Neuronal stem cell (in vitro differentiated cells): ENCODE results near the gene GLTP.

Experiments
- DNase-seq: peaks from one replicate; pipeline ENCODE4 v3.0.0-alpha.2; 2013; ENCODE audit warnings: low spot score
- H2AFZ ChIP-seq: one replicate; pipeline ENCODE4 v1.6.1; 2013; ENCODE audit warnings: mild to moderate bottlenecking, low read length, inconsistent platforms
- H2AK5ac ChIP-seq: 2 replicates; pipeline ENCODE4 v1.6.1; 2013; ENCODE audit warnings: low read depth, mild to moderate bottlenecking, inconsistent platforms, low read length, moderate library complexity, mixed read lengths
- H2BK120ac ChIP-seq: 2 replicates; pipeline ENCODE4 v1.6.1; 2013; ENCODE audit warnings: low read depth, mild to moderate bottlenecking, inconsistent platforms, low read length, moderate library complexity, mixed read lengths
- H2BK12ac ChIP-seq: one replicate; pipeline ENCODE4 v1.6.1; 2013; ENCODE audit warnings: low read length, inconsistent platforms
- H2BK15ac ChIP-seq: 2 replicates; pipeline ENCODE4 v1.6.1; 2013; ENCODE audit warnings: mild to moderate bottlenecking, low read length, inconsistent platforms, mixed read lengths
- H2BK5ac ChIP-seq: one replicate; pipeline ENCODE4 v1.6.1; 2013; ENCODE audit warnings: inconsistent platforms, mild to moderate bottlenecking, low read length, moderate library complexity
- H3K14ac ChIP-seq: one replicate; pipeline ENCODE4 v1.6.1; 2013; ENCODE audit warnings: low read length, inconsistent platforms
- H3K18ac ChIP-seq: 2 replicates; pipeline ENCODE4 v1.6.1; 2013; ENCODE audit warnings: low read length, inconsistent platforms
- H3K23ac ChIP-seq: 2 replicates; pipeline ENCODE4 v1.6.1; 2013; ENCODE audit warnings: low read depth, mild to moderate bottlenecking, mixed read lengths, low read length, inconsistent platforms; ENCODE audit not compliant: poor library complexity
- H3K27ac ChIP-seq: replicated peaks from 3 replicates; pipeline ENCODE4 v1.5.1; 2013; ENCODE audit warnings: low read length, inconsistent platforms
- H3K27me3 ChIP-seq, 3 experiments: 2 replicates each; pipeline ENCODE4 v1.6.1; 2013; ENCODE audit warnings: low read length in 3 of 3, mild to moderate bottlenecking in 2 of 3, inconsistent platforms in 1 of 3, low read depth in 1 of 3, mixed read lengths in 1 of 3, moderate library complexity in 1 of 3; ENCODE audit not compliant: control insufficient read depth in 3 of 3, insufficient read depth in 3 of 3
- H3K36me3 ChIP-seq, 2 donors: replicated peaks in 1 of 2; 2 replicates each; pipeline ENCODE4 v1.6.1; 2013; ENCODE audit warnings: low read length in 2 of 2; ENCODE audit not compliant: control insufficient read depth in 2 of 2, insufficient read depth in 2 of 2
- H3K4ac ChIP-seq: 2 replicates; pipeline ENCODE4 v1.6.1; 2013; ENCODE audit warnings: inconsistent platforms, mild to moderate bottlenecking, low read length, moderate library complexity
- H3K4me1 ChIP-seq, 2 donors: 1 replicate in 1 of 2; 2 replicates in 1 of 2; pipeline ENCODE4 v1.6.1; 2013; ENCODE audit warnings: low read length in 2 of 2, low read depth in 1 of 2; ENCODE audit not compliant: control insufficient read depth in 2 of 2, insufficient read depth in 1 of 2
- H3K4me2 ChIP-seq: one replicate; pipeline ENCODE4 v1.6.1; 2013; ENCODE audit warnings: mild to moderate bottlenecking, low read length, inconsistent platforms; ENCODE audit not compliant: insufficient read depth, poor library complexity, severe bottlenecking
- H3K4me3 ChIP-seq, 2 donors: 2 replicates each; pipeline ENCODE4 v1.5.1; 2013; ENCODE audit warnings: low read length in 2 of 2, mild to moderate bottlenecking in 2 of 2, inconsistent platforms in 1 of 2, moderate library complexity in 1 of 2
- H3K79me1 ChIP-seq: one replicate; pipeline ENCODE4 v1.6.1; 2013; ENCODE audit warnings: low read depth, mild to moderate bottlenecking, inconsistent platforms, low read length, moderate library complexity
- H3K9ac ChIP-seq: one replicate; pipeline ENCODE4 v1.6.1; 2013; ENCODE audit warnings: mild to moderate bottlenecking, low read depth, low read length, inconsistent platforms; ENCODE audit not compliant: poor library complexity
- H3K9me3 ChIP-seq, 2 donors: replicated peaks in 1 of 2; 2 replicates each; pipeline versions ENCODE3 to v1.6.1; 2013; ENCODE audit warnings: low read length in 2 of 2, mild to moderate bottlenecking in 2 of 2, inconsistent platforms in 1 of 2, low read depth in 1 of 2, mixed read lengths in 1 of 2, moderate library complexity in 1 of 2; ENCODE audit not compliant: control insufficient read depth in 2 of 2, insufficient read depth in 1 of 2
- H4K8ac ChIP-seq: one replicate; pipeline ENCODE4 v1.6.1; 2013; ENCODE audit warnings: low read depth, mild to moderate bottlenecking, inconsistent platforms, low read length, moderate library complexity
- H4K91ac ChIP-seq: one replicate; pipeline ENCODE4 v1.6.1; 2013; ENCODE audit warnings: low read length, low read depth, mild to moderate bottlenecking, inconsistent platforms; ENCODE audit not compliant: poor library complexity
- WGBS, 2 donors: extraction: QIAGEN DNeasy Blood & Tissue Kit; methylation state at CpG; one replicate each; pipeline ENCODE4 v1.1.7; 2013; ENCODE audit warnings: missing lambda C conversion rate in 2 of 2, mixed read lengths in 1 of 2; ENCODE audit not compliant: insufficient read length in 2 of 2, insufficient replicate concordance in 1 of 2; ENCODE audit errors: extremely low coverage in 2 of 2; 5-methylcytosine and 5-hydroxymethylcytosine counted together

The GLTP gene

DNA sequence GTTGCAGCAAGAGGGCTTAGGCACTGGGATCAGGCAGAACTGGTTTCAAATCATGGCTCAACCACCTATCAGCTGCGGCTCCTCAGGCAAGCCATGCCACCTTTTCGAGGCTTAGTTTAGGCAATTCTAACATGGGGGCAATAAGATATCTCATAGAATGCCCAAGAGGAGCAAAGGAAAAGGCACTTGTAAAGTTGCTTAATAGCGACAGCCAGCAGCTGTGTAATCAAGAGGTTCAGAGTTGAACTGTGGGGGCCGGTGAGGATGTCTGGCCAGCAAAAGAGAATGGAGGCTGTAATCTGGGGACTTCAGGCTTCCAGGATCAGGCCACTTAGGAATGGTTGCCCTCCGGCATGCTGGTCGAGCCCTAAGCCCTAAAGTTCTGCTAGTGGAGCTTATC, 16.7 kb upstream of the GLTP start:
- Histone ChIP-seq H3K23ac (no peak overlapping the region), H3K36me3 (peaks cover 0 to 2% of the 10 kb centered on the region in 2 donors), H2AK5ac (no peak overlapping the region), H3K9me3 (no peaks in the 10 kb centered on the region), H3K27me3 (peaks cover 0 to 5% (median 1%) of the 10 kb centered on the region in 3 experiments), H2BK5ac (no peak overlapping the region), H2BK12ac (no peak overlapping the region), H3K27ac (no peak overlapping the region), H4K8ac (no peak overlapping the region), H3K4me1 (peaks cover 3 to 5% of the 10 kb centered on the region in 2 donors), H4K91ac (no peak overlapping the region), H3K4ac (no peak overlapping the region), H3K9ac (no peak overlapping the region), H2BK15ac (no peak overlapping the region), H2BK120ac (no peak overlapping the region), H3K4me3 (no peak overlapping the region), H3K4me2 (no peak overlapping the region), H3K14ac (no peak overlapping the region), H3K79me1 (no peaks in the 10 kb centered on the region), H3K18ac (no peak overlapping the region), H2AFZ (no peak overlapping the region)
- no peak for DNase-seq
- WGBS, 2 donors, result no CpG with 5 or more reads among the region's 6 CpGs

DNA sequence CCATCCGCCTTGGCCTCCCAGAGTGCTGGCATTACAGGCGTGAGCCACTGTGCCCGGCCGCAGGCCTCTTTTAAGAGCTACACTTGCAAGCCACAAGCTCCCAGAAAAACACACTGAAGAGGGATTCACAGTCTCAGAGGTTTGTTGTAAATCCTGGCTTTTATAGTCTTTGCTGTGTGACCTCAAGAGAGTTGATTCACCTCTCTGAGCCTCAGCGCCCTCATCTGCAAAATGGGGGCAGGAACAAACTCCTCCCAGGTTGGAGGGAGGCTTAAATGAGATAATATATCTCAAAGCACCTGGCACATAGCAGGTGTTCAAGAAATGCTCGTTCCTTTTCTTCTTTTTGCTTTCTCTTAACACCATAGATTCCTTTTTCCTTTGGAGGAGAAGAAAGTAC, 15.8 kb upstream of the GLTP start:
- H3K27me3 ChIP-seq, result peaks cover 0 to 5% (median 1%) of the 10 kb centered on the region in 3 experiments
- no peak overlapping the region for H2BK12ac ChIP-seq
- DNase-seq, result no peak
- H2BK120ac ChIP-seq, result no peak overlapping the region
- H2AFZ ChIP-seq, result no peak overlapping the region
- H3K14ac ChIP-seq, result no peak overlapping the region
- no peaks in the 10 kb centered on the region for H3K36me3 ChIP-seq
- H3K23ac ChIP-seq, result no peak overlapping the region
- H3K4me2 ChIP-seq, result no peak overlapping the region
- no peak overlapping the region for H2BK5ac ChIP-seq
- H3K4ac ChIP-seq, result no peak overlapping the region
- no peaks in the 10 kb centered on the region for H3K9me3 ChIP-seq
- H3K9ac ChIP-seq, result no peak overlapping the region
- WGBS, 2 donors, result no CpG with 5 or more reads among the region's 6 CpGs
- H2AK5ac ChIP-seq, result no peak overlapping the region
- H3K79me1 ChIP-seq, result no peaks in the 10 kb centered on the region
- H3K18ac ChIP-seq, result no peak overlapping the region
- peaks cover 2 to 5% of the 10 kb centered on the region in 2 donors for H3K4me1 ChIP-seq
- no peak overlapping the region for H3K4me3 ChIP-seq
- H4K8ac ChIP-seq, result no peak overlapping the region
- no peak overlapping the region for H3K27ac ChIP-seq
- no peak overlapping the region for H2BK15ac ChIP-seq
- no peak overlapping the region for H4K91ac ChIP-seq

- no peak overlapping the region for H3K9ac ChIP-seq
- H3K14ac ChIP-seq, result no peak overlapping the region
- DNase-seq, result no peak
- H2AFZ ChIP-seq, result no peak overlapping the region
- H3K27me3 ChIP-seq, result peaks cover 0 to 5% (median 1%) of the 10 kb centered on the region in 3 experiments
- no peak overlapping the region for H2BK5ac ChIP-seq
- H3K23ac ChIP-seq, result no peak overlapping the region
- no peak overlapping the region for H3K27ac ChIP-seq
- H3K18ac ChIP-seq, result no peak overlapping the region
- H2BK120ac ChIP-seq, result no peak overlapping the region
- no peak overlapping the region for H3K4me2 ChIP-seq
- no peaks in the 10 kb centered on the region for H3K79me1 ChIP-seq
- H3K4ac ChIP-seq, result no peak overlapping the region
- no peak overlapping the region for H4K91ac ChIP-seq
- H2BK12ac ChIP-seq, result no peak overlapping the region
- no peaks in the 10 kb centered on the region for H3K9me3 ChIP-seq
- no CpG with 5 or more reads among the region's 4 CpGs for WGBS, 2 donors
- H3K4me1 ChIP-seq, result peaks cover 1 to 5% of the 10 kb centered on the region in 2 donors
- no peak overlapping the region for H3K4me3 ChIP-seq
- H4K8ac ChIP-seq, result no peak overlapping the region
- H2BK15ac ChIP-seq, result no peak overlapping the region
- H3K36me3 ChIP-seq, result no peaks in the 10 kb centered on the region
- H2AK5ac ChIP-seq, result no peak overlapping the region
These were observed 14.6 kb upstream of the GLTP start for GRCh38 chr12:109894939-109895338.

DNA sequence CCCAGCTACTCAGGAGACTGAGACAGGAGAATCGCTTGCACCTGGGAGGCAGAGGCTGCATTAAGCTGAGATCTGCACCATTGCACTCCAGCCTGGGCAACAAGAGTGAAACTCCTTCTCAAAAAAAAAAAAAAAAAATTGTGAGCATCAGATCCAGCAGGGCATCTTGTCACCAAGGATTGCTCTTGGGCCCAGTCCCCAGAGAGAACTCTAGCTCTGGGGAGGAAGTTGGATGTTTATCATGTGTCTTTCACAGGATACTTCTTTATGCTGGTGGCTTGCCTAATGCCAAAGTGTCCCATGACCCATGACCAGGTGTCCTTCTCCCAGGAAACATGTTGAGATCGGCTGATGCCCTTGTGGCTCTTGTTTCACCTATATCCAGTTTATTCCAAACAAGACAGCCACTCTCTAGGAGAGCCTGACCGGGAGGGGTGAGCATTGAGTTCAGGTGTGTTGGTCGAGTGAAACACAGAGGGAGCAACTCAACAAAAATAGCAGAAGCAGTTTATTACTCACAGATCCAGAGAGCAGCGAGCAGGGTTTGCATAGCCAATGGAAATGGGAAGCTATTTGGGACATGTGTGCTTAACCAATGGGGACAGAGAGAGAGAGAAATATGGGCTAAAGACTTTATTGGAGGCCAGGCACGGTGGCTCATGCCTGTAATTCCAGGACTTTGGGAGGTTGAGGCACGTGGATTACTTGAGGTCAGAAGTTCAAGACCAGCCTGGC, 13.1 kb upstream of the GLTP start:
- Histone ChIP-seq H3K18ac (no peak overlapping the region), H3K79me1 (no peaks in the 10 kb centered on the region), H3K9ac (no peak overlapping the region), H2AFZ (no peak overlapping the region), H3K14ac (no peak overlapping the region), H3K4ac (no peak overlapping the region), H4K91ac (no peak overlapping the region), H2BK5ac (no peak overlapping the region), H2BK12ac (no peak overlapping the region), H3K27me3 (peaks cover 0 to 5% (median 1%) of the 10 kb centered on the region in 3 experiments), H3K9me3 (no peaks in the 10 kb centered on the region), H3K4me2 (no peak overlapping the region), H2AK5ac (no peak overlapping the region), H3K4me1 (peaks cover 0 to 2% of the 10 kb centered on the region in 2 donors), H2BK120ac (no peak overlapping the region), H2BK15ac (no peak overlapping the region), H4K8ac (no peak overlapping the region), H3K4me3 (no peak overlapping the region), H3K27ac (no peak overlapping the region), H3K23ac (no peak overlapping the region), H3K36me3 (no peaks in the 10 kb centered on the region)
- DNase-seq, result no peak
- WGBS, 2 donors, result no CpG with 5 or more reads among the region's 7 CpGs
